ENCODE data around the gene CDK14.

DNA sequence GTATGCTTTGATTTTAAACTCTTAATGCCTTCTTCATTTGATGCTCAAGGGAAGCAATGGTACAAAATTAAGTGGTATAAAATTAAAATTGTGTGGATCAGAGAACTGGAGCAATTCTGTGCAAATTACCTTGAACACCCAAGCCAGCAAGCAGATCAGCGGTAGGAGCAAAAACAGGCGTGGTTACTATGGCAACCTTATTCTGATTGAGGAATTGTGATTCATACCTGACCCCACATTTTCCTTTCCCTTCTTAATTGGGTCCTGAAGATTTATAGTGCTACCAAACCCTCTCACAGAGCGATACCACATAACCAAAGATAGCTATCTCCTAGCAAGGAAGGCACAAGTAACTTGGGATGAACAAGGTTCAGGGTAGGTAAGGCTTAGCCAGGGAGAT is 595.6 kb downstream of the CDK14 start:
- TF ChIP-seq YY1 (IDR thresholded peaks at IDR 0.05; ENCODE audit: low read depth) (no peak), EGR1 (IDR thresholded peaks at IDR 0.05) (no peak), RAD21 (IDR thresholded peaks at IDR 0.05; ENCODE audit: low read depth) (no peak), CEBPB (IDR thresholded peaks at IDR 0.05) (no peak), EP300 (IDR thresholded peaks at IDR 0.05; ENCODE audit: borderline replicate concordance) (no peak), TAF1 (IDR thresholded peaks at IDR 0.05; ENCODE audit: low read depth) (no peak), FOXM1 (IDR thresholded peaks at IDR 0.05; ENCODE audit: borderline replicate concordance, low read depth) (no peak), TCF12 (IDR thresholded peaks at IDR 0.05; ENCODE audit: low read depth) (no peak), NFIC (IDR thresholded peaks at IDR 0.05) (no peak), CREB1 (IDR thresholded peaks at IDR 0.05; ENCODE audit: low read depth) (no peak), TEAD4 (IDR thresholded peaks at IDR 0.05) (no peak)
- TF ChIP-seq, protein P1, sequence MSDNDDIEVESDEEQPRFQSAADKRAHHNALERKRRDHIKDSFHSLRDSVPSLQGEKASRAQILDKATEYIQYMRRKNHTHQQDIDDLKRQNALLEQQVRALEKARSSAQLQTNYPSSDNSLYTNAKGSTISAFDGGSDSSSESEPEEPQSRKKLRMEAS (IDR thresholded peaks at IDR 0.05), result no peak
- TF ChIP-seq, protein P2, sequence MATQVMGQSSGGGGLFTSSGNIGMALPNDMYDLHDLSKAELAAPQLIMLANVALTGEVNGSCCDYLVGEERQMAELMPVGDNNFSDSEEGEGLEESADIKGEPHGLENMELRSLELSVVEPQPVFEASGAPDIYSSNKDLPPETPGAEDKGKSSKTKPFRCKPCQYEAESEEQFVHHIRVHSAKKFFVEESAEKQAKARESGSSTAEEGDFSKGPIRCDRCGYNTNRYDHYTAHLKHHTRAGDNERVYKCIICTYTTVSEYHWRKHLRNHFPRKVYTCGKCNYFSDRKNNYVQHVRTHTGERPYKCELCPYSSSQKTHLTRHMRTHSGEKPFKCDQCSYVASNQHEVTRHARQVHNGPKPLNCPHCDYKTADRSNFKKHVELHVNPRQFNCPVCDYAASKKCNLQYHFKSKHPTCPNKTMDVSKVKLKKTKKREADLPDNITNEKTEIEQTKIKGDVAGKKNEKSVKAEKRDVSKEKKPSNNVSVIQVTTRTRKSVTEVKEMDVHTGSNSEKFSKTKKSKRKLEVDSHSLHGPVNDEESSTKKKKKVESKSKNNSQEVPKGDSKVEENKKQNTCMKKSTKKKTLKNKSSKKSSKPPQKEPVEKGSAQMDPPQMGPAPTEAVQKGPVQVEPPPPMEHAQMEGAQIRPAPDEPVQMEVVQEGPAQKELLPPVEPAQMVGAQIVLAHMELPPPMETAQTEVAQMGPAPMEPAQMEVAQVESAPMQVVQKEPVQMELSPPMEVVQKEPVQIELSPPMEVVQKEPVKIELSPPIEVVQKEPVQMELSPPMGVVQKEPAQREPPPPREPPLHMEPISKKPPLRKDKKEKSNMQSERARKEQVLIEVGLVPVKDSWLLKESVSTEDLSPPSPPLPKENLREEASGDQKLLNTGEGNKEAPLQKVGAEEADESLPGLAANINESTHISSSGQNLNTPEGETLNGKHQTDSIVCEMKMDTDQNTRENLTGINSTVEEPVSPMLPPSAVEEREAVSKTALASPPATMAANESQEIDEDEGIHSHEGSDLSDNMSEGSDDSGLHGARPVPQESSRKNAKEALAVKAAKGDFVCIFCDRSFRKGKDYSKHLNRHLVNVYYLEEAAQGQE (IDR thresholded peaks at IDR 0.05; ENCODE audit: low read depth), result no peak
- TF ChIP-seq, protein P3, sequence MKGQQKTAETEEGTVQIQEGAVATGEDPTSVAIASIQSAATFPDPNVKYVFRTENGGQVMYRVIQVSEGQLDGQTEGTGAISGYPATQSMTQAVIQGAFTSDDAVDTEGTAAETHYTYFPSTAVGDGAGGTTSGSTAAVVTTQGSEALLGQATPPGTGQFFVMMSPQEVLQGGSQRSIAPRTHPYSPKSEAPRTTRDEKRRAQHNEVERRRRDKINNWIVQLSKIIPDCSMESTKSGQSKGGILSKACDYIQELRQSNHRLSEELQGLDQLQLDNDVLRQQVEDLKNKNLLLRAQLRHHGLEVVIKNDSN (IDR thresholded peaks at IDR 0.05), result no peak
